ACHN (cell line): Measurements from ENCODE around the gene PYCARD.
"Not testable (repeated sequence)": the region's sequence is repeated elsewhere in the genome, so short reads cannot be mapped to it uniquely, and the experiment has no call there.

Experiments used
- DNase-seq: peaks from one replicate; pipeline ENCODE4 v3.0.0-alpha.2; 2015
- in situ Hi-C: cut with HindIII; loops from 2 replicates; pipeline ENCODE4 v1.10.0; 2017; ENCODE audit warnings: low sequenced_read_pairs, low pct_ligation_motif_present, low pct_unique_long_range_greater_than_20kb

Gene PYCARD

DNA sequence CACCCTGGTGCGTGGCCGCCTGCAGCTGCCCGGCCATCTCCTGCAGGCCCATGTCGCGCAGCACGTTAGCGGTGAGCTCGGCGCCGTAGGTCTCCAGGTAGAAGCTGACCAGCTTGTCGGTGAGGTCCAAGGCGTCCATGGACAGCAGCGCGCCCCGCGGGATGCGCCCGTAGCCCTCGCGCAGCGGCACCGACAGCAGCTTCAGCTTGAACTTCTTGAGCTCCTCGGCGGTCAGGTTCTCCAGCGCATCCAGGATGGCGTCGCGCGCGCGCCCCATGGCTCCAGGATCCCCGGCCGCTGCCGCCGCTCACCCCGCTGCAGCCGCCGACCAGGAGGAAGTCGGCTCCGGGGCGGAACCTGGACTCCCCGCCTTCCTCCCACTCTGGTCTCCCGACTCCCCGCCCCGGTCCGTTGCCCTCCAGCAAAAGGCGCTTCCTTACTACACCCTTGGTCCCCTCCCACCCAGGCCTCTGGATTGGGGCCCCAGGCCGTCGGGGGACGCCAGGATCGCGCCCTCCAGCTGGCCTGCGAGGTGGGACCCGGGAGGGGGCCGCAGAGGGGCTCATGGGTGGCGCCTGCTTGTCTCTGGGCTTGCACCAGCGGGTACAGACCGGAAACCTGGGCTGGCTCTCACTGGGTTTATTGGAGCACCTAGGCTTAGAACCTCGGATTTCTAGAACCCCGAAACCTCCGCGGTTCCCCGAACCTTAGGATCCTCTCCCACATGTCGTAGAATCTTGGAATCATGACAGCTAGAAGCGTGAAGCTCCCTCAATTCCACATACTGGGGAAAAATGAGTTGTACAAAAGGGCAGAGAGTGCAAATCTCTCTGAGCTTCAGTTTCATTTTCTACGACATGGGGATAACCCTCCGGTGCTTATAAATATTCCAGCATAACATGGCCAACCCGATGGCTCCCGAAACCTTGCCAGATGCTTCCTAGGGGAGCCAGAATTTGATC is at the start of gene PYCARD:
Gene PYCARD, minus strand, starts transcription at position 347 of the 962 bp plus-strand sequence. Its CDS starts 70 bp downstream, at position 277.
- in situ Hi-C loops: no loop called here

GRCh38 chr16:31251435-31251834 is 48.9 kb upstream of the PYCARD start:
- in situ Hi-C loops: no loop called here
- no peak for DNase-seq

More for the DNA sequence above, at the start of gene PYCARD:
- DNase-seq: peak; percentile 48

GRCh38 chr16:31250782-31251384 is 48.3 kb upstream of the PYCARD start:
- no peak for DNase-seq
- in situ Hi-C loops: no loop called here

DNA sequence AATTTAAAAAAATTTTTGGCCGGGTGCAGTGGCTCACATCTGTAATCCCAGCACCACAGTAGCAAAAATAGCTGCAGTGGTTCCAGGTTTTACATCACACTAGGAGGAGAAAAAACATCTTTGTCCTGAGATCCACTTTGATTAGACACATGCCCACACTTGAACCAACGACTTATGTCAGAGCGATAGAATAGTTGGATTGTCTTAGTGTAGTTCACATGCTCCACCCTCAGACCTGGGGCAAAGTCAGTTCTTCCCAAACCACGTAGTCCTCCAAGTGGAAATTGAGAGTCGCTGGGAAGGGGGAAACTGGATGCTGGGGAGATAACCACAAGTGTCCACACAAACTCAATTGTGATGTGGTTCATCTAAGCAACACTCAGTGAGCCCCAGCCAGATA is 45.8 kb upstream of the PYCARD start:
- in situ Hi-C loops: no loop called here
- no peak for DNase-seq

- in situ Hi-C loops: no loop called here
These were observed 43.7 kb upstream of the PYCARD start for GRCh38 chr16:31246296-31246695.

DNA sequence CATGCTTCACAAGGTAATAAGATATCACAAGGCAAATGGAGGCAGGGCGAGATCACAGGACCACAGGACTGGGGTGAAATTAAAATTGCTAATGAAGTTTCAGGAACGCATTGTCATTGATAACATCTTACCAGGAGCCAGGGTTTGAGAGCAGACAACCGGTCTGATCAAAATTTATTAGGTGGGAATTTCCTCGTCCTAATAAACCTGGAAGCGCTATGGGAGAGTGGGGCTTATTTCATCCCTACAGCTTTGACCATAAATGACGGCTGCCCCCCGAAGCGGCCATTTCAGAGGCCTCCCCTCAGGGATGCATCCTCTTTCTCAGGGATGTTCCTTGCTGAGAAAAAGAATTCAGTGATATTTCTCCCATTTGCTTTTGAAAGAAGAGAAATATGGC is 43.0 kb upstream of the PYCARD start:
- in situ Hi-C loops, DNase-seq: not testable (repeated sequence)

More at GRCh38 chr16:31246296-31246695, 43.7 kb upstream of the PYCARD start:
- no peak for DNase-seq

DNA sequence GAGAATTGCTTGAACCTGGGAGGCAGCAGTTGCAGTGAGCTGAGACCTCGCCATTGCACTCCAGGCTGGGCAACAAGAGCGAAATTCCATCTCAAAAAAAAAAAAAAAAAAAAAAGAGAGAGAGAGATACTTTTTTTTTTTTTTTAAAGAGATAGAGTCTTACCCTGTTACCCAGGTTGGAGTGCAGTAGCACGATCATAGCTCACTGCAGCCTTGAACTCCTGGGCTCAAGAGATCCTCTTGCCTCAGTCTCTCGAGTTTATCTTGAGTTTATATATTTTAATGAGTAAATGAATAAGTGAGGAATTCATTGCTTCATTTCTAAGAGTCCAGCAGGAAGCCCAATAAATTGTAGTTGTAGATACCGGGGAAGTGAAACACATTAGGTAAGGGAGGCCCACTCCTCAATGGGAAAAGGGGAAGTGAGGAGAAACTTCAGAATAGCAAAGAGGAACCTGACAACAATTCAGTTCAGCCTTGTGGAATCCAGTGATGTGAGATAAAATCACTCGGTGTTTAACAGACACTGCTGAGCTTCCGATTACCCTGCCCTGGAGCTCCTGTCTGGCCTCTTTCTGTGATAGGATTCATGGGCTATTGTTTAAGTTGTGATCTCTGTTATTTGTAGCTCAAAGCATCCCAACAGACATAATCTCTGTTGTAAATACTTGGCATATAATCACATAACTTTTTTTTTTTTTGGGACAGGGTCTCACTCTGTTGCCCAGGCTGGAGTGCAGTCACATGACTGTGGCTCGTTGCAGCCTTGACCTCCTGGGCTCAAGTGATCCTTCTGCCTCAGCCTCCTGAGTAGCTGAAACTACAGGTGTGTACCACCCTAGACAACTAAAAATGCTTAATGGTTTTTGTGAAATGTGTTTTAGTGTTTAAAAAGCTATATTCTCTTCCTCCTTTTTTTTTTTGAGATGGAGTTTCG is 41.4 kb upstream of the PYCARD start:
- in situ Hi-C loops: no loop called here
- DNase-seq: no peak

- in situ Hi-C loops: no loop called here
- no peak for DNase-seq
These were observed 39.6 kb upstream of the PYCARD start for GRCh38 chr16:31242206-31242605.

GRCh38 chr16:31238041-31238440 is 35.5 kb upstream of the PYCARD start:
- DNase-seq: no peak
- in situ Hi-C loops: no loop called here

DNA sequence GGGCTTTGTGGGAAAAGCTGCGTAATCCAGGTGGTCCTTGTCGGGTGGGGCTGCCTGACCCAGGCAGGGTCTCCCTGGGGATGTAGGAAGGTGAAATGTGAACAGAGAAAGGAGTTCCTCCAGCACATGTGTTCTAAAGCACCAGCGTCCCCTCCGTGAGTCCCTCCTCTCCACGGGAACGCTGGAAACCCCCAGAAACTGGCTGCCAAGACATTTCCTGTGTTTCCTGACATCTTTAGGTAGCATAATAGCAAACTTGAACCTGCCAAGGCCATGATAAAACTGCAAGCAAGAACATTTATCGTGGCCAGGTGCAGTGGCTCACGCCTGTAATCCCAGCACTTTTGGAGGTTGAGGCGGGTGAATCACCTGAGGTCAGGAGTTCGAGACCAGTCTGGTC is 26.9 kb upstream of the PYCARD start:
- in situ Hi-C loops: no loop called here
- DNase-seq: no peak

DNA sequence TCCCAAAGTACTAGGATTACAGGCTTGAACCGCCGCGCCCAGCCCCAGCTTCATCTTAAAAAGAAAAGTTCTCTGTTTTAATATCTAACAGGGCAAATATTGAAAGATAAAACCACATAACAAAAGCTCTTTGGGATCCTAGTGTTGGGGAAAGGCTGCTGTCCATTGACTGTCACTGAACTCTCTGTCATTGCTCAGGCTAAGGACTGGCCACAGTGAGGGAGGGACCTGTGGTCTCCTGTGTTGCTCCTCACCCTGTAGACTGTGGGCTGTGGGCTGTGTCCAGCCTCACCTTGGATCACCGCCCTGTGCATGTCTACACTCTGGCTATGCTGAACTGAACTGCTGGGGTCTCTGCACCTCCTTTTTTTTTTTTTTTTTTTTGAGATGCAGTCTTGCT is 25.6 kb upstream of the PYCARD start:
- no peak for DNase-seq
- in situ Hi-C loops: no loop called here

GRCh38 chr16:31225193-31225592 is 22.6 kb upstream of the PYCARD start:
- in situ Hi-C loops: no loop called here
- no peak for DNase-seq

DNA sequence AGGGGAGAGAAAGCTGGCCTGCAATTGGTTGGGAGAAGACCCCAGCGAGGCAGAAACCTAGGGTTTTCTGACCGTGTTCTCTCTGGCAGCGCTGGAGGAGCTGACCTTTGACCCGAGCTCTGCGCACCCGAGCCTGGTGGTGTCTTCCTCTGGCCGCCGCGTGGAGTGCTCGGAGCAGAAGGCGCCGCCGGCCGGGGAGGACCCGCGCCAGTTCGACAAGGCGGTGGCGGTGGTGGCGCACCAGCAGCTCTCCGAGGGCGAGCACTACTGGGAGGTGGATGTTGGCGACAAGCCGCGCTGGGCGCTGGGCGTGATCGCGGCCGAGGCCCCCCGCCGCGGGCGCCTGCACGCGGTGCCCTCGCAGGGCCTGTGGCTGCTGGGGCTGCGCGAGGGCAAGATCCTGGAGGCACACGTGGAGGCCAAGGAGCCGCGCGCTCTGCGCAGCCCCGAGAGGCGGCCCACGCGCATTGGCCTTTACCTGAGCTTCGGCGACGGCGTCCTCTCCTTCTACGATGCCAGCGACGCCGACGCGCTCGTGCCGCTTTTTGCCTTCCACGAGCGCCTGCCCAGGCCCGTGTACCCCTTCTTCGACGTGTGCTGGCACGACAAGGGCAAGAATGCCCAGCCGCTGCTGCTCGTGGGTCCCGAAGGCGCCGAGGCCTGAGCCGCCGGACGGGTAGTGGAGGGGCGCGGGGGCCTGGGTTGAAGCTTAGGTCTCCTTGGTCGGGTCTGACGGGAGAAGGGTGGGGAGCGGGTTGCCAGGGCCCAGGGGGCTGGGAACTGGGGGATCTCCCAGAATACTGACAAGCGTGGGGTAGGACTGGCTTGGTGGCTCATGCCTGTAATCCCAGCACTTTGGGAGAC is 21.8 kb upstream of the PYCARD start:
- no peak for DNase-seq
- in situ Hi-C loops: no loop called here

GRCh38 chr16:31223044-31223443 is 20.5 kb upstream of the PYCARD start:
- in situ Hi-C loops: no loop called here
- DNase-seq: no peak

DNA sequence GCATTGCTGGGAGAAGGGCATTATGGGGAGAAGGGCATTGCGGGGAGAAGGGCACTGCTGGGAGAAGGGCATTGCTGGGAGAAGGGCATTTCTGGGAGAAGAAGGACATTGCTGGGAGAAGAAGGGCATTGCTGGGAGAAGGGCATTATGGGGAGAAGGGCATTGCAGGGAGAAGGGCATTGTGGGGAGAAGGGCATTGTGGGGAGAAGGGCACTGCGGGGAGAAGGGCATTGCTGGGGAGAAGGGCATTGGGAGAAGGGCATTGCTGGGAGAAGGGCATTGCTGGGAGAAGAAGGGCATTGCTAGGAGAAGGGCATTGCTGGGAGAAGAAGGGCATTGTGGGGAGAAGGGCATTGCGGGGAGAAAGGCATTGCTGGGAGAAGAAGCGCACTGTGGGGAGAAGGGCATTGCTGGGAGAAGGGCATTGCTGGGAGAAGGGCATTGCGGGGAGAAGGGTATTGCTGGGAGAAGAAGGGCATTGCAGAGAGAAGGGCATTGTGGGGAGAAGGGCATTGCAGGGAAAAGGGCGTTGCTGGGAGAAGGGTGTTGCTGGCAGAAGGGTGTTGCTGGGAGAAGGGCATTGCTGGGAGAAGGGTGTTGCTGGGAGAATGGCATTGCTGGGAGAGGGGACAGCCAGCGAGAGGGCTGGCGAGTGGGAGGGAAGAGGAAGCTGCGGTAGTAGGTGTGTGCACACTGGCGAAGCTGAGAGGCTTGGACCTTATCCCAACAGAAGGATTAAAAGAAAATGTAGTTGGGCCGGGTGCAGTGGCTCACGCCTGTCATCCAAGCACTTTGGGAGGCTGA is 19.0 kb upstream of the PYCARD start:
- DNase-seq: no peak
- in situ Hi-C loops: no loop called here

- no peak for DNase-seq
- in situ Hi-C loops: no loop called here
These were observed 16.7 kb upstream of the PYCARD start for GRCh38 chr16:31219154-31219741.

- DNase-seq: no peak
- in situ Hi-C loops: no loop called here
These were observed 14.6 kb upstream of the PYCARD start for GRCh38 chr16:31217136-31217530.
